Fibroblast of the aortic adventitia (primary cell): Measurements from ENCODE around the gene MUSK. TPM values are rescaled to one million over a fixed set of nuclear protein-coding genes. Genes with fewer than 3 reads are reported as not detected.
"Not testable (repeated sequence)": the region's sequence is repeated elsewhere in the genome, so short reads cannot be mapped to it uniquely, and the experiment has no call there.

Experiments
- DNase-seq: peaks from one replicate; pipeline ENCODE4 v3.0.0-alpha.2; 2010; ENCODE audit warnings: low read depth
- H3K4me3 ChIP-seq: 2 replicates; pipeline ENCODE4 v1.5.1; 2011; ENCODE audit warnings: low read depth, mild to moderate bottlenecking, control low read depth, low read length, moderate library complexity
- total RNA-seq: library from RNA; depleted of rRNA; stranded (reverse); fragments of >200 nt; gene quantifications from 2 replicates; pipeline ENCODE4 v1.2.3, GENCODE V29; 2012; ENCODE audit warnings: low replicate concordance
- TF ChIP-seq, protein P1 (sequence below): IDR thresholded peaks from 2 replicates; pipeline ENCODE4 v1.5.1; 2011; ENCODE audit warnings: mild to moderate bottlenecking, low read length, control low read depth, inconsistent platforms; ENCODE audit not compliant: insufficient read depth

Gene MUSK
- total RNA-seq, 1 donor: 1.4 TPM

DNA sequence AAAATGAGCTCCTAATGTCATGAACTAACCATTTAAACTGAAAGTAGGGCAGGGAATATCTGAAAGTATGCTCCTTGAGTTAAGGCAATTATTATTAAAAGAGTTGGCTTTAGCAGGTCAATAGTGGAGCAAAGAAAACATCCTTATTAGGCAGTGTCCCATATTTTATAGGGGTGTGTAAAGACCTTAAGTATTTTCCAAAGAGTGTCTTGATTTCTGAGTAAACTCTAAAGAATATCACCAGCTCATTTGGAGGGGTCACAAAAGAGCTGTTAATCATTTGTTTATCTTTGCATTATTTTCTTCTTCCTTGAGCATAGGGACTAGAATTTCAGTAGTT, 109.3 kb downstream of the MUSK start:
- TF ChIP-seq, protein P1, sequence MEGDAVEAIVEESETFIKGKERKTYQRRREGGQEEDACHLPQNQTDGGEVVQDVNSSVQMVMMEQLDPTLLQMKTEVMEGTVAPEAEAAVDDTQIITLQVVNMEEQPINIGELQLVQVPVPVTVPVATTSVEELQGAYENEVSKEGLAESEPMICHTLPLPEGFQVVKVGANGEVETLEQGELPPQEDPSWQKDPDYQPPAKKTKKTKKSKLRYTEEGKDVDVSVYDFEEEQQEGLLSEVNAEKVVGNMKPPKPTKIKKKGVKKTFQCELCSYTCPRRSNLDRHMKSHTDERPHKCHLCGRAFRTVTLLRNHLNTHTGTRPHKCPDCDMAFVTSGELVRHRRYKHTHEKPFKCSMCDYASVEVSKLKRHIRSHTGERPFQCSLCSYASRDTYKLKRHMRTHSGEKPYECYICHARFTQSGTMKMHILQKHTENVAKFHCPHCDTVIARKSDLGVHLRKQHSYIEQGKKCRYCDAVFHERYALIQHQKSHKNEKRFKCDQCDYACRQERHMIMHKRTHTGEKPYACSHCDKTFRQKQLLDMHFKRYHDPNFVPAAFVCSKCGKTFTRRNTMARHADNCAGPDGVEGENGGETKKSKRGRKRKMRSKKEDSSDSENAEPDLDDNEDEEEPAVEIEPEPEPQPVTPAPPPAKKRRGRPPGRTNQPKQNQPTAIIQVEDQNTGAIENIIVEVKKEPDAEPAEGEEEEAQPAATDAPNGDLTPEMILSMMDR: no peak
- H3K4me3 ChIP-seq: no peak overlapping the region
- no peak for DNase-seq

DNA sequence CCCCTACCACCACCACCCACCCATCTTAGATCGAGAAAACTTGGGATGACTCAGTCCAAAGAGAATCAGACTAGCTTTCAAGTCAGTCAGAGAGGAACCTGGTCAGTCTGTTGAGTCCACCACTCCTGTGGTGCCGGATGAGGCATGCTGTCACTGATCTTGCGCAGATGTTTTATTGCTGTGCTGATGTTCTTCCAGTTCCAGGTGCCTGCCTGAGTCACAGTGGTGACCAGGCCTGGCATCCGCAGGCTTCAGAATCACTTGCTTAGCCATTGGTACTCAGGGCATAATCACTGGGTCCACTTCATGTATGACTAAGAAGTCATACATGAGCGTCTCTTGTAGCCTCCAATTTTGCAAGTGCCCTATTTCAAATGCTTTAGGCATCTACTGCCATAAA, 114.1 kb downstream of the MUSK start:
- TF ChIP-seq, protein P1: no peak
- no peak for DNase-seq
- no peak overlapping the region for H3K4me3 ChIP-seq

DNA sequence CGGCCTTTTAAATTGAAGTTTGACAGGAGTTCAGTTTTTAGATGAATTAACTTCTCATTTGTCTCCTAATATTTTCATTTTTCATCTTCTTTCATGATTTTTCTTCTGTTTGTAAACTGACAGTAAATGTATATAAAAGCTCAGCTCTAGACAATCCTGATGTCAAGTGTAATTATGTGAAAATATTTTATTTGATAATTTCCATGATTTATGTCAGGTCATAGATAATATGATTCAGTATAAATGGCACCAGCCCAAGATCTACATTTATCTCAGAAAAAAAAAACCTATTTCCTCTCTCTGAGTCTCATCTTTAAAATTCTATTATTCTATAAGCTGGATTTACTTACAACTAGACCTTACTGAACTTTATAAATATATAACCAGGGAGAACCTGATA, 115.7 kb downstream of the MUSK start:
- TF ChIP-seq, protein P1: no peak
- peak; percentile 37 for DNase-seq
- H3K4me3 ChIP-seq: no peak overlapping the region

DNA sequence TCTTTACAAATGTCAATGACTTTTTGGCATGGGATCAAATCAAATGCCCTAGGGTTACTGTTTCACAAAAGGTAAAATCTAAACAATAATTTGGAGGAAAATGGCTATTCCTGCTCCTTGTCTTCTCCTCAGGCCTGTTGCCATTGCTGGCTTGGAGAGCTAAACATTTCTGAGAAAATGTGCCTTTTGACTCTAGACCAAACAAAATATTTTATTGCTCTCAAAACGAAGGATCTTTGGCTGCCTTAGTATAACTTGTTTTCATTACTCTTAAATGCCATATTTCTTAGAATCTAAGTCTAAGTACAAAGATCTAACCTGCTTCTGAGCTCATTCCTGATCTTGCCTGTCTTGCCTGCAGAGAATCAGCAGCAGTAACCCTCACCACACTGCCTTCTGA, 116.6 kb downstream of the MUSK start:
- no peak overlapping the region for H3K4me3 ChIP-seq
- DNase-seq: peak; percentile 64
- TF ChIP-seq, protein P1: no peak

DNA sequence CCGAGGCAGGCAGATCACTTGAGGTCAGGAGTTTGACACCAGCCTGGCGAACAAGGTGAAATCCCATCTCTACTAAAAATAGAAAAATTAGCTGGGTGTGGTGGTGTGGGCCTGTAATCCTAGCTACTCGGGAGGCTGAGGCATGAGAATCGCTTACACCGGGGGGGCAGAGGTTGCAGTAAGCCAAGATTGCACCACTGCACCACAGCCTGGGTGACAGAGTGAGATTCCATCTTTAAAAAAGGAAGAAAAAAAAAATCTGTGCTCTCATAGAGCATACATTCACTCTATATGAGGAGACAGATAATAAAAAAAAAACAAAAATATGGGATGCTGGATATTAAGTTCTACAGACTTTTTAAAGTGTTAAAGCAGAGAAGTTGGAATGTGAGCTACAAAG, 119.8 kb downstream of the MUSK start:
- H3K4me3 ChIP-seq, DNase-seq: not testable (repeated sequence)

DNA sequence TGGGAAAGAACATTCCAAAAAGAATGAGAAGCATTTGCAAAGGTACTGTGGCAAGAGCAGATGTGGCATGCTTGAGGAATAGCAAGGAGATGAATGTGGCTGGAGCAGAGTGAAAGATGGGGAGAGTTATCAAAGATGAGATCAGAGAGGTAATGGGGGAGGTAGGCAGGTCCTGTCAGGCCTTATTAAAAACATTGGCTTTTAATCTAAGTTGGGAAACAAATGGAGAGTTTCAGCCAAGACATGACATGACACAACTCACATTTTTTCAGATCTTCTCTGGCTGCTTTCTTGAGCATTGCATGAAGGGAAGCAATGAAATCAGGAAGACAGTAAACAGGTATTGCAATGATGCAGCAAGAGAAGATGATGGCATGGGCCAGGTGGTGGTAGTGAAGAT, 120.3 kb downstream of the MUSK start:
- peak; percentile 53 for DNase-seq
- TF ChIP-seq, protein P1: no peak
- H3K4me3 ChIP-seq: no peak overlapping the region

DNA sequence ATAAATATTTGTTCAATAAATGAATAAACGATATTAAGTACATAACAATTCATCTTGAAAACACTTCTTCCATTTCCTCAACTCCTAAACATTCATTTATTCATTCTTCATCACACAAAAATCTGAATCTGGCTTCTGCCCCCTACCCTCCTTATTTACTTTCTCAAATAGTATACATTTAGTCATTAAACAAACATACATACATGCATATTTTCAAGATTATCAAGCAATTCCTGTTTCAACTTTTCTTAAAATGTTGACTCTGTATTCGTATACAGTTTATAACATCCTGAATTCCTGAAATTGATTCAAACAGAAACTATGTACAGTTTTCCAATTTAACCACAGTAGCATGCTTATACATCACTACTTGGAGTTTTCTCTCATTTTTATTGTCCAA, 129.0 kb downstream of the MUSK start:
- TF ChIP-seq, protein P1: no peak
- peak; percentile 63 for DNase-seq
- no peak overlapping the region for H3K4me3 ChIP-seq

DNA sequence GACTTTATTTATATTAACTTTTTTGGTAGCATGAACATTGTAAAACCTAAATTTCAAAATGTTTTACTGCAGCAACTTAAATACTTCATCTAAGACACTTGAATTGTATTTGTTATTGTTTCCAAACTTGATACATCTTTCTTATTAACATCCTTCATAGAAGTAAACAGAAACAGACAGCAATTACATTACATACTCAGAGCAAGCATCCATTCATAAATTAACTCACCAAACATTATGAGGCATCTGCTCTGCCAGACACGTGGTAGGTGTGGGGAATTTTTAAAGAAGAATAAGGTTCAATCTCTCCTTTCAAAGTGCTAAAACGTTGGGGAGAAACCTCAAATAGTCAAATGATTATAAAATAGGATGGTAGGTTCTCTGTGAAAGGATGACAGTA, 130.8 kb downstream of the MUSK start:
- TF ChIP-seq, protein P1: no peak
- no peak for DNase-seq
- H3K4me3 ChIP-seq: no peak overlapping the region
